ENCODE measurements around the gene CDH4. TPM values are rescaled to one million over a fixed set of nuclear protein-coding genes. Genes with fewer than 3 reads are reported as not detected.

CDH4 gene
- total RNA-seq, 4 donors from 2014 or later: 0.13 to 0.38 (median 0.21) TPM; not detected in 1

DNA sequence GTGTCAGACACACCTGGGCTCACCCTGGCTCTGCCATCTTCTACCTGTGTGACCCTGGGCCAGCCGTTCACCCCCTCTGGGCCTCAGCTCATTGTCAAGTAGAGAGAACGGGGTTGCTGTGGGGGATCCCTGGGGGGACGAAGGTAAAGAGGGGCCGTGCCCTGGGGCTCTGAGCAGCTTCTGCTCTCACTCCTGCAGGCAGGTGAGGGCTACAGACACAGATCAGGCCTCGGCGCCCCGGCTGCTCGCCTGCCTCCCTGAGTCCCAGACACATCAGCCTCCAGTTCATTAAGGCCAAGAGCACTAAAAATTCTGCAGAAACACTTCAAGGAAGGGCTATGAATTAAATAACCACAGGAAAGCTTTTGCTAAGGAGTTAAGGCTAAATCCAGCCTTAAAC, 394.4 kb downstream of the CDH4 start:
- 80 to 93% methylated on average over 1 to 6 of the region's 8 CpGs for WGBS, 2 donors
- Histone ChIP-seq H3K27ac (no peak overlapping the region), H3K27me3 (peaks cover 0 to 9% (median 0%) of the 10 kb centered on the region in 4 donors), H3K4me1 (no peaks in the 10 kb centered on the region), H3K9me3 (no peaks in the 10 kb centered on the region), H3K4me3 (no peak overlapping the region), H3K36me3 (no peaks in the 10 kb centered on the region)
- TF ChIP-seq POLR2A (IDR thresholded peaks at IDR 0.05): no peak
- TF ChIP-seq, protein P1, sequence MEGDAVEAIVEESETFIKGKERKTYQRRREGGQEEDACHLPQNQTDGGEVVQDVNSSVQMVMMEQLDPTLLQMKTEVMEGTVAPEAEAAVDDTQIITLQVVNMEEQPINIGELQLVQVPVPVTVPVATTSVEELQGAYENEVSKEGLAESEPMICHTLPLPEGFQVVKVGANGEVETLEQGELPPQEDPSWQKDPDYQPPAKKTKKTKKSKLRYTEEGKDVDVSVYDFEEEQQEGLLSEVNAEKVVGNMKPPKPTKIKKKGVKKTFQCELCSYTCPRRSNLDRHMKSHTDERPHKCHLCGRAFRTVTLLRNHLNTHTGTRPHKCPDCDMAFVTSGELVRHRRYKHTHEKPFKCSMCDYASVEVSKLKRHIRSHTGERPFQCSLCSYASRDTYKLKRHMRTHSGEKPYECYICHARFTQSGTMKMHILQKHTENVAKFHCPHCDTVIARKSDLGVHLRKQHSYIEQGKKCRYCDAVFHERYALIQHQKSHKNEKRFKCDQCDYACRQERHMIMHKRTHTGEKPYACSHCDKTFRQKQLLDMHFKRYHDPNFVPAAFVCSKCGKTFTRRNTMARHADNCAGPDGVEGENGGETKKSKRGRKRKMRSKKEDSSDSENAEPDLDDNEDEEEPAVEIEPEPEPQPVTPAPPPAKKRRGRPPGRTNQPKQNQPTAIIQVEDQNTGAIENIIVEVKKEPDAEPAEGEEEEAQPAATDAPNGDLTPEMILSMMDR (IDR thresholded peaks at IDR 0.05): no peak
- intact Hi-C loops (cut with DNase I): no loop called here
- DNase-seq: no peak

DNA sequence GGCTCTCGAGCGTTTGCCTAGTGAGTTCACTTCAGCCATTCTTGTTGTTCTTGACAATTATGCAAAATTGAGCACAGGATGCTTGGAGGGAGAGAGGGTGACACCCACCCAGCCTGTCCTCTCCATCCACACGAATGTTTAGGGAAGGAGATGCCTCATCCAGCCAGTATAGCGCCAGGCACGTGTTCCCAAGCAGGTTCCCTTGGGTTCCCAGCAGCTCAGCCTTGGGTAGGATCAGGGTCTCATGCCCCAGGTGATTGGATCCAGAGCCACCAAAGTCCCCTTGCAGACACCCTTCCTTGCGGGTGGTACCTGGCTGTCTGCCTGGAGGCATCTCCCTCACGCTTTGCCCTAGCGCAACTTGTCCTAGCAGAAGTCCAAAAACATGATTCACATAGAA, 394.9 kb downstream of the CDH4 start:
- no peak for DNase-seq
- intact Hi-C loops (cut with DNase I): no loop called here
- Histone ChIP-seq H3K27me3 (peaks cover 0 to 9% (median 0%) of the 10 kb centered on the region in 4 donors), H3K9me3 (no peaks in the 10 kb centered on the region), H3K4me1 (no peaks in the 10 kb centered on the region), H3K36me3 (no peaks in the 10 kb centered on the region), H3K4me3 (no peak overlapping the region), H3K27ac (no peak overlapping the region)
- no peak for TF ChIP-seq POLR2A (IDR thresholded peaks at IDR 0.05)
- TF ChIP-seq, protein P1 (IDR thresholded peaks at IDR 0.05): no peak
- WGBS, 2 donors: 70 to 74% methylated on average over 3 to 8 of the region's 8 CpGs

DNA sequence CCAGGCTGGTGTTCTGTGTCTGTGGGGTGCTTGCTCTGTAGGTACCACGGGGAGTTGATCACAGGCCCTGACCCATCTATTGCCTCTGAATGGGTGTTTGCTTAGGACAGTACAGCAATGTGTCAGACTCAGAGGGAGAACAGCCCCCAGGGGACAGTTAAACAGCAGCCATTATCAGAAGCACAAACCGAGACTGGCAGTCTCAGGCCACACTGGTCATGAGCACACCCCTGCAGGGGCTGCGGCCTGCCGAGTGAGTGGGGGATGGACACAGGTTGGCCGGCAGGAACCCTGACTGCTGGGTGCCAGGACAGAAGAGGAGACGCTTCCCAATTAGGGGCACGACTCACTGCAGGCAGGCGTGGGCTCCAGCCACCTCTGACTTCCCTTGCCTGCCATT, 395.6 kb downstream of the CDH4 start:
- no peaks in the 10 kb centered on the region for H3K36me3 ChIP-seq
- peaks cover 0 to 9% (median 0%) of the 10 kb centered on the region in 4 donors for H3K27me3 ChIP-seq
- H3K27ac ChIP-seq: no peak overlapping the region
- WGBS, 2 donors: 67 to 76% methylated on average over 6 to 7 of the region's 8 CpGs
- H3K4me1 ChIP-seq: no peaks in the 10 kb centered on the region
- intact Hi-C loops (cut with DNase I): no loop called here
- H3K9me3 ChIP-seq: no peaks in the 10 kb centered on the region
- no peak for DNase-seq
- no peak overlapping the region for H3K4me3 ChIP-seq
- TF ChIP-seq, protein P1 (IDR thresholded peaks at IDR 0.05): no peak

DNA sequence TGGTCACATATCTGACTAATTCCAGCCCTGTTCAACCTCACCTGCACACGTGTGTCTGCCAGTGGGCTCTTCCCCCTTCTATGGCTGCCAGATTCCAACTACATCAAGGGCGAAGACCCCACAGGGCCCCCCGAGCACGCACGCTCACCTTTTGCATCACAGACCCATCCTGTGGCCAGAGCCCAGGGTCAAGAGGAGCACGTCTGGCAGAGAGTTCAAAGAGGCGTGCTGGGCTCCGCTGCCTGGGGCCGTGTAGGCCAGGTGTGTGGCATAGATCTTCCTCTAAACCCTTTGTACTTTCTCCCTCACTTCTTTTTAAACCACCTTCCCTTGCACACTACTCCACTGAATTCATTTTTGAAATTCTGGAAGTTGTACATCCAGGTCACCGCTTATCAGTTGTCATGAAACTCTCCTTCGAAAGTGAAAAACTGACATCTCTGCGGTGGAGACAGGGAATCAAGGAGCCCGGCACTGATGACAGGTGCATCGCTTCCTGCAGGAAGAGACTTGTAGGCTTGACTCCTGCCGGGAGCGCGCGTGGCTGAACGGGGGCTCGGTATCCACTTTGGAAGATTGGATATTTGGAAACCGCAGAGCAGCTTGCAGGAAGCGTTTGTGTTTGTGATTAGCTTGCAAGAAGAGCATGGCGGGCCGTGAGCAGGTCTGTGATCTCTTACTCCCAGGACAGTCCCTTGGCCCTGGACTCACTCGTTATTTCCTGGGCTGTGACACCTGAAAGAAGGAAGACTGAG, 397.2 kb downstream of the CDH4 start:
- 78 to 83% methylated on average over 13 to 18 of the region's 25 CpGs for WGBS, 2 donors
- no peak for DNase-seq
- H3K9me3 ChIP-seq: no peaks in the 10 kb centered on the region
- H3K4me1 ChIP-seq: no peaks in the 10 kb centered on the region
- no peak for TF ChIP-seq POLR2A (IDR thresholded peaks at IDR 0.05)
- TF ChIP-seq, protein P1 (IDR thresholded peaks at IDR 0.05): no peak
- intact Hi-C loops (cut with DNase I): no loop called here
- no peak overlapping the region for H3K27ac ChIP-seq
- H3K36me3 ChIP-seq: no peaks in the 10 kb centered on the region
- H3K27me3 ChIP-seq: peaks cover 0 to 9% (median 0%) of the 10 kb centered on the region in 4 donors
- no peak overlapping the region for H3K4me3 ChIP-seq

DNA sequence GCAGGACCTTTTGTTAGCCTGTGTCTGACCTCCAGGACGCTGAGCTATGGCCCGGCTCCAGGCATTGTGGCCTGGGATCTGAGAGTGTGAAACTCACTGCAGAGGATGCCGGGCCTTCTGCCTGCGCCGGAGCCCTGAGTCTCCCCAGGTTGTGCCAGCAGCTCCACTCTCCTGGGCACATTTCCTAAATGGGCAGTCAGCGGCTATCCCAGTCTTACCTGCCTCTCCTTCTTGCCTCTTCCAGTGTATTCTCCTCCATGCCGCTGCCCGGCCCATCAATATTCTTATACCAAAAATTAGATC, 397.8 kb downstream of the CDH4 start:
- H3K27ac ChIP-seq: no peak overlapping the region
- DNase-seq: no peak
- no peak for TF ChIP-seq POLR2A (IDR thresholded peaks at IDR 0.05)
- TF ChIP-seq, protein P1 (IDR thresholded peaks at IDR 0.05): no peak
- whole genome bisulfite sequencing, 2 donors: 79 to 87% methylated on average over 7 to 8 of the region's 8 CpGs
- no peaks in the 10 kb centered on the region for H3K36me3 ChIP-seq
- intact Hi-C loops (cut with DNase I): no loop called here
- no peaks in the 10 kb centered on the region for H3K4me1 ChIP-seq
- H3K27me3 ChIP-seq: peaks cover 0 to 12% (median 0%) of the 10 kb centered on the region in 4 donors
- no peak overlapping the region for H3K4me3 ChIP-seq
- no peaks in the 10 kb centered on the region for H3K9me3 ChIP-seq
